Uterus (tissue), 4 donors: ENCODE measurements around the gene IFIH1. TPM values are rescaled to one million over a fixed set of nuclear protein-coding genes. Genes with fewer than 3 reads are reported as not detected.

Source experiments
- DNase-seq, 2 donors: peaks; one replicate each; pipeline ENCODE4 v3.0.0-alpha.2; 2019 to 2020
- H3K27ac ChIP-seq, 2 donors: fragments of 200-600 bp; sonication (generic); 1 replicate in 1 of 2; 2 replicates in 1 of 2; pipeline ENCODE4 v1.5.1; 2016 to 2018
- H3K27me3 ChIP-seq, 2 donors: fragments of 200-600 bp; sonication (generic); one replicate each; pipeline ENCODE4 v1.5.1; 2018 to 2019; ENCODE audit warnings: control low read depth in 1 of 2
- H3K36me3 ChIP-seq, 2 donors: fragments of 200-600 bp; sonication (generic); one replicate each; pipeline ENCODE4 v1.5.1; 2019; ENCODE audit warnings: control low read depth in 1 of 2
- H3K4me1 ChIP-seq, 2 donors: fragments of 200-600 bp; sonication (generic); one replicate each; pipeline ENCODE4 v1.5.1; 2018 to 2019; ENCODE audit warnings: control low read depth in 1 of 2
- H3K4me3 ChIP-seq, 2 donors: fragments of 200-600 bp; sonication (generic); 1 replicate in 1 of 2; 2 replicates in 1 of 2; pipeline ENCODE4 v1.5.1; 2018 to 2019; ENCODE audit warnings: mild to moderate bottlenecking in 1 of 2
- H3K9me3 ChIP-seq, 2 donors: fragments of 200-600 bp; sonication (generic); one replicate each; pipeline ENCODE4 v1.5.1; 2019; ENCODE audit warnings: control low read depth in 1 of 2
- CTCF ChIP-seq, 4 experiments: fragments of 200-600 bp in 2 of 4; fragments of 450-650 bp in 2 of 4; sonication (generic) in 2 of 4; IDR thresholded peaks; one replicate each; pipeline ENCODE4 v1.5.1; 2016 to 2019; ENCODE audit warnings: antibody characterized with exemption in 4 of 4, mild to moderate bottlenecking in 2 of 4, moderate library complexity in 1 of 4
- POLR2A ChIP-seq, 2 donors: fragments of 450-650 bp; IDR thresholded peaks; one replicate each; pipeline ENCODE4 v1.6.1; 2016; ENCODE audit warnings: antibody characterized with exemption in 2 of 2, mild to moderate bottlenecking in 1 of 2, moderate library complexity in 1 of 2
- intact Hi-C: fragments of 100-400 bp; cut with DNase I; formaldehyde crosslinking; loops from one replicate; pipeline ENCODE4 v1.15.1; 2023; ENCODE audit warnings: low total_unique reads
- total RNA-seq, 4 donors: library from RNA; depleted of rRNA in 3 of 4; stranded (reverse); fragments of >200 nt in 3 of 4; gene quantifications; one replicate each; pipeline versions ENCODE4 v1.1.0 to v1.2.4, GENCODE V29; 2014 to 2023
- donor health status: DM: yes; HTN: yes; CAD: no.

The IFIH1 gene
- total RNA-seq, 4 donors from 2014 or later, result 5.6 to 31.4 (median 10.4) TPM

GRCh38 chr2:162312853-162313252, 5.6 kb downstream of the IFIH1 start:
- intact Hi-C loops, result no loop called here
- H3K36me3 ChIP-seq, result no peaks in the 10 kb centered on the region
- no peaks in the 10 kb centered on the region for H3K4me1 ChIP-seq
- H3K27me3 ChIP-seq, result no peaks in the 10 kb centered on the region
- H3K27ac ChIP-seq, result no peak overlapping the region
- no peaks in the 10 kb centered on the region for H3K9me3 ChIP-seq
- no peak for TF ChIP-seq CTCF (IDR thresholded peaks at IDR 0.05)
- no peak for TF ChIP-seq POLR2A (IDR thresholded peaks at IDR 0.05)
- no peak for DNase-seq
- H3K4me3 ChIP-seq, result no peak overlapping the region

- no peaks in the 10 kb centered on the region for H3K36me3 ChIP-seq
- H3K4me3 ChIP-seq, result no peak overlapping the region
- H3K27me3 ChIP-seq, result no peaks in the 10 kb centered on the region
- no peaks in the 10 kb centered on the region for H3K4me1 ChIP-seq
- no peak for TF ChIP-seq POLR2A (IDR thresholded peaks at IDR 0.05)
- TF ChIP-seq CTCF (IDR thresholded peaks at IDR 0.05), result no peak
- intact Hi-C loops, result no loop called here
- H3K27ac ChIP-seq, result no peak overlapping the region
- no peaks in the 10 kb centered on the region for H3K9me3 ChIP-seq
- DNase-seq, result no peak
These were observed 9.6 kb downstream of the IFIH1 start for GRCh38 chr2:162308747-162309503.

GRCh38 chr2:162305901-162306300, 12.6 kb downstream of the IFIH1 start:
- H3K9me3 ChIP-seq, result no peaks in the 10 kb centered on the region
- intact Hi-C loops, result no loop called here
- TF ChIP-seq CTCF (IDR thresholded peaks at IDR 0.05), result no peak
- TF ChIP-seq POLR2A (IDR thresholded peaks at IDR 0.05), result no peak
- no peak for DNase-seq
- H3K27me3 ChIP-seq, result no peaks in the 10 kb centered on the region
- peak overlapping the region in 1 of 2 donors; percentile 39 for H3K27ac ChIP-seq
- H3K4me1 ChIP-seq, result no peaks in the 10 kb centered on the region
- H3K4me3 ChIP-seq, result no peak overlapping the region
- H3K36me3 ChIP-seq, result no peaks in the 10 kb centered on the region

GRCh38 chr2:162301877-162302276, 16.6 kb downstream of the IFIH1 start:
- Histone ChIP-seq H3K36me3 (no peaks in the 10 kb centered on the region), H3K27me3 (no peaks in the 10 kb centered on the region), H3K9me3 (no peaks in the 10 kb centered on the region), H3K4me3 (no peak overlapping the region), H3K4me1 (no peaks in the 10 kb centered on the region), H3K27ac (no peak overlapping the region)
- intact Hi-C loops, result no loop called here
- no peak for TF ChIP-seq POLR2A (IDR thresholded peaks at IDR 0.05)
- no peak for TF ChIP-seq CTCF (IDR thresholded peaks at IDR 0.05)
- DNase-seq, result no peak

- peak; percentile 41 to 56 for DNase-seq
- Histone ChIP-seq H3K27me3 (no peaks in the 10 kb centered on the region), H3K9me3 (no peaks in the 10 kb centered on the region), H3K27ac (no peak overlapping the region), H3K4me3 (no peak overlapping the region), H3K4me1 (no peaks in the 10 kb centered on the region), H3K36me3 (no peaks in the 10 kb centered on the region)
- intact Hi-C loops, result no loop called here
- TF ChIP-seq POLR2A (IDR thresholded peaks at IDR 0.05) (no peak), CTCF (IDR thresholded peaks at IDR 0.05) (peak; percentile 73 to 86 (median 79))
These were observed 17.2 kb downstream of the IFIH1 start for GRCh38 chr2:162301151-162301804.
